HG03442 (cell line): ENCODE data around the gene LRP10.

Source experiments
- ATAC-seq: cut with Tn5 transposase; IDR thresholded peaks from one replicate; pipeline ENCODE4 v1.9.1; 2021; ENCODE audit warnings: mild to moderate bottlenecking, moderate library complexity; ENCODE audit not compliant: unreplicated experiment

Gene LRP10

GRCh38 chr14:22884738-22885523 is 13.4 kb downstream of the LRP10 start:
- no peak for ATAC-seq

GRCh38 chr14:22885975-22886374 is 14.4 kb downstream of the LRP10 start:
- ATAC-seq, result no peak

GRCh38 chr14:22886500-22887259 is 15.1 kb downstream of the LRP10 start:
- peak; percentile 51 for ATAC-seq

- peak; percentile 39 for ATAC-seq
Measured at GRCh38 chr14:22887260-22887989, 15.9 kb downstream of the LRP10 start.

- peak; percentile 49 for ATAC-seq
Measured at GRCh38 chr14:22887990-22888378, 16.4 kb downstream of the LRP10 start.

GRCh38 chr14:22888662-22889061 is 17.1 kb downstream of the LRP10 start:
- ATAC-seq, result no peak

- ATAC-seq, result no peak
Measured at GRCh38 chr14:22890416-22890815, 18.9 kb downstream of the LRP10 start.

- ATAC-seq, result no peak
Measured at GRCh38 chr14:22892488-22892887, 20.9 kb downstream of the LRP10 start.

- no peak for ATAC-seq
Measured at GRCh38 chr14:22893706-22894105, 22.2 kb downstream of the LRP10 start.

GRCh38 chr14:22895402-22895801 is 23.9 kb downstream of the LRP10 start:
- no peak for ATAC-seq

- no peak for ATAC-seq
Measured at GRCh38 chr14:22896356-22896755, 24.8 kb downstream of the LRP10 start.

GRCh38 chr14:22896760-22897159 is 25.2 kb downstream of the LRP10 start:
- no peak for ATAC-seq

- no peak for ATAC-seq
Measured at GRCh38 chr14:22897357-22897756, 25.8 kb downstream of the LRP10 start.

- no peak for ATAC-seq
Measured at GRCh38 chr14:22898302-22899090, 27.0 kb downstream of the LRP10 start.

- ATAC-seq, result peak; percentile 58
Measured at GRCh38 chr14:22900081-22900799, 28.7 kb downstream of the LRP10 start.

GRCh38 chr14:22901799-22902198 is 30.3 kb downstream of the LRP10 start:
- ATAC-seq, result no peak

GRCh38 chr14:22903742-22904087 is 32.2 kb downstream of the LRP10 start:
- ATAC-seq, result no peak

- no peak for ATAC-seq
Measured at GRCh38 chr14:22905627-22906026, 34.1 kb downstream of the LRP10 start.

GRCh38 chr14:22906073-22906472 is 34.5 kb downstream of the LRP10 start:
- ATAC-seq, result no peak

GRCh38 chr14:22907429-22907828 is 35.9 kb downstream of the LRP10 start:
- no peak for ATAC-seq
